AG04449 (cell line): ENCODE measurements around the gene TNS1.

Experiments used
- CTCF ChIA-PET: fragments of 350-600 bp; formaldehyde crosslinking; extraction: SDS; loops from one replicate; lab custom pipeline; 2021; ENCODE audit warnings: antibody characterized with exemption; lab: Yijun Ruan, JAX
- POLR2A ChIA-PET: fragments of 400-600, 350-600 bp; formaldehyde crosslinking; extraction: SDS; loops from one replicate; lab custom pipeline; 2020; ENCODE audit warnings: antibody characterized with exemption, inconsistent platforms; lab: Yijun Ruan, JAX
- DNase-seq: peaks from one replicate; pipeline ENCODE4 v3.0.0-alpha.2; 2010; ENCODE audit warnings: low read depth, low spot score
- H3K4me3 ChIP-seq: 2 replicates; pipeline ENCODE4 v1.5.1; 2011; ENCODE audit warnings: low read depth, mild to moderate bottlenecking, control low read depth, low read length
- TF ChIP-seq, protein P1 (sequence below): IDR thresholded peaks from one replicate; pipeline ENCODE4 v1.5.1; 2011; ENCODE audit warnings: mild to moderate bottlenecking, moderate library complexity, low read length, control low read depth, inconsistent platforms; ENCODE audit not compliant: insufficient read depth; ENCODE audit errors: missing control alignments

TNS1 gene

DNA sequence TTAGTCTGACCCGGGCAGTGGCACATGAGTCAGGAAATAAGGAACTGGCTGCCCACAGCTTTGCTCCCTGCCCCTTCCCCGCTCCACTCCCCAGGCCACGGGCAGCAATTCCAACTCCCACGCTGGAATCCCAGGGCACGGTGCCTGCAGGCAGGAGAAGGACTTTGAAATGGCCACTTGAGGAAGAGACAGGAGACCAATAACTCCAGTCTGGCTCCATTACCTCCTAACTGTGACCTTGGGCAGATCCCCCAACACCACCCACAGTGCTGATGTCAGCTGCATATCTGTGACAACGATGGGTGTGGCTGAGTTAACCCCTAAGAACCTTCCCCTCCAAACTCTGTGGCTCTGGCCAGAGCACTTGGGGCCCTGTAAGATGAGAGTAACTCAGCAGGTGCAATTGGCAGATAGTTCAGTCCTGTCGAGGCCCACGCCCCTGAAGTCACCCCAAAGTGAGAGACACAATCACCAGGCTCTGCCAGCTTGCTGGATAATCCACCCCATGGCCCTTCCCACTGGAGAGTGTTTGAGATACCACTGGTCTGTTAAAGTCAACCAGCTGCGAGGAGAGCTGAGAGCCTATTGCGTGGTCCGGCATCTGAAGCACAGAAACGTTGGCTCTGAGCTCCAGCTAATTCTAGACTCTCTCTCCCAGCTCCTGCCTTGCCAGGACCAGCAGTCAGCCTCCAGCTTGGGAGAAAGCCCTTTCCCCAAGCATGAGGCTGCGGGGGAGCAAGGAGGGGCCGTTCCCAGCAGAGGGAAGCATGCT is 175.2 kb downstream of the TNS1 start:
- H3K4me3 ChIP-seq, result no peak overlapping the region
- TF ChIP-seq, protein P1, sequence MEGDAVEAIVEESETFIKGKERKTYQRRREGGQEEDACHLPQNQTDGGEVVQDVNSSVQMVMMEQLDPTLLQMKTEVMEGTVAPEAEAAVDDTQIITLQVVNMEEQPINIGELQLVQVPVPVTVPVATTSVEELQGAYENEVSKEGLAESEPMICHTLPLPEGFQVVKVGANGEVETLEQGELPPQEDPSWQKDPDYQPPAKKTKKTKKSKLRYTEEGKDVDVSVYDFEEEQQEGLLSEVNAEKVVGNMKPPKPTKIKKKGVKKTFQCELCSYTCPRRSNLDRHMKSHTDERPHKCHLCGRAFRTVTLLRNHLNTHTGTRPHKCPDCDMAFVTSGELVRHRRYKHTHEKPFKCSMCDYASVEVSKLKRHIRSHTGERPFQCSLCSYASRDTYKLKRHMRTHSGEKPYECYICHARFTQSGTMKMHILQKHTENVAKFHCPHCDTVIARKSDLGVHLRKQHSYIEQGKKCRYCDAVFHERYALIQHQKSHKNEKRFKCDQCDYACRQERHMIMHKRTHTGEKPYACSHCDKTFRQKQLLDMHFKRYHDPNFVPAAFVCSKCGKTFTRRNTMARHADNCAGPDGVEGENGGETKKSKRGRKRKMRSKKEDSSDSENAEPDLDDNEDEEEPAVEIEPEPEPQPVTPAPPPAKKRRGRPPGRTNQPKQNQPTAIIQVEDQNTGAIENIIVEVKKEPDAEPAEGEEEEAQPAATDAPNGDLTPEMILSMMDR, result no peak
- ChIA-PET POLR2A (no interaction called here), CTCF (interaction anchor here (0.6 to 1.4 kb wide), 5 partner anchors 16 to 166 kb away, joined by 3 to 5 read pairs (median 3); no protein-coding TSS in a partner anchor)
- DNase-seq, result no peak

DNA sequence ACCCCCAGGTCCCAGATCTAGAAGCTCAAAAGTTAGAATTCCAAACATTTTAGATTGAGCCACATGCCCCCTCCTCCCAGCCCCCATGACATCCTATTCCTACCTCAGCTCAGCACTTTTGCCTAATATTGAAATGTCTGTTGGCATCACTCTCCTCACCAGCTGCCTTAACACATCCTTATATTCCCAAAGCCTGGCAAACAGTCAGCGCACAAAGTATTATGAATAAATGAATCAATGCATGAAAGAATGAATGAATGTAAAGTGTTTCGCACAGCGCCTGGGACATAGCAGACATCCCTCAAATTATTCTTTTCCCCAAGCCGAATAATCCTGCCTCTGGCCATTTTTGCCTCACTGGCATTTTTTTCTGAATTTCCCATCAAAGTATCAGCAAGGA is 175.8 kb downstream of the TNS1 start:
- no peak overlapping the region for H3K4me3 ChIP-seq
- TF ChIP-seq, protein P1, result no peak
- DNase-seq, result no peak
- POLR2A ChIA-PET, result no interaction called here
- CTCF ChIA-PET, result interaction anchor here (0.6 to 1.4 kb wide), 4 partner anchors 16 to 167 kb away, joined by 3 to 5 read pairs (median 4); no protein-coding TSS in a partner anchor

DNA sequence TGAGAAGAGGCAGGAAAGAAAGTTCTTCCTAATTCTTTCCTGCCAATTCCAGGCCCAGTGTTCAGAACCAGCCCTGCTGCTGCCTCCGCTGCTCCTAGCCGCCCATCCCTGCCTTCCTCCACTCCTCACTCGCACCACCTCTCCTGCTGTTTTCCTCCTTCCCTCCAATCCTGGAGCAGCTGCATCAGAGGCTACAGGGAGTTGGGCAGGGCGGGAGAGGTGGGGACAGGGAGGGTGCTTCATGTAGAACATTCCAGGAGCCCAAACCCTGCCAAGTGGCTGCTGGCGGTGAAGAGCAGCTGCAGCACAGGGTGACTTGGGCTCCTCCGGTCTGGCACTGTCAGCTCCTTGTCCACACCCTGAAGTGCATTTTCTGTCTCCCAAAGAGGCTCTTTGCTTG is 176.3 kb downstream of the TNS1 start:
- TF ChIP-seq, protein P1, result no peak
- no peak overlapping the region for H3K4me3 ChIP-seq
- CTCF ChIA-PET, result interaction anchor here (1.3 to 1.4 kb wide), 2 partner anchors 37 to 168 kb away, joined by 4 to 5 read pairs; no protein-coding TSS in a partner anchor
- DNase-seq, result no peak
- POLR2A ChIA-PET, result no interaction called here

DNA sequence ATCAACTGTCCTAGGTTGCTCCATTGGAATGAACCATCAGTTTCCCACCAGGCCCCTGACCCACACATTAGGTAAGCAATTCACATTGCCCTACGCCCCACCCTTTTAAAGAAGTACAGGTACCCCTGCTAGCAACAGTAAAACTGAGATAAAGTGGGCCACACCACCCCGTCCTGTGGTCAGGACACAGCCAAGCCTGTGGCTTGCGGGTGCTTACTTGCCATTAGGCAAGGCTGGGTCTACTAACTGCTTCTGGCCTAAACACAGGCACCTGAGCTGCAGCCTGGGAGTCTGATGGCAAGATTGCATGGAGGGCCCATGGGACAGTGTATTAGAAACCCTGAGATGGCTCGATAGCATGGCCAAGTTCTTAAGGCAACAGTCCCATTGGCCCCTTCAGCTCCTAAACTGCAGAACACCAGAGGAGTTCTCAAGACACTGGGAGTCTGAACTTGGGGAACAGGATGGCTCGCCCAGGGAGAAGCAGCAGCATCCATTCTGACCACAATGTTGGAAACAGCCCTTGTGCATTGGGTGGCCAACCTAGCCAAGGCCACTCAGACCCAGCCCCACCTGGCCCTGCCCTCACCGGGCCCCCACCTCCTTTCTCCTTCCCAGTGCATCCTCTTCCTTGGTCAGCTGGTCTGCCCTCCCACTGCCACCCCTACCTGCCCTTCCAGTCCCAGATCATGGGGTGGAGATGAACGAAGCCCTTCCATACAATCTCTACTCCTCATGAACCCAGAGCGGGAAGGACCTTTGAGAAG is 177.1 kb downstream of the TNS1 start:
- H3K4me3 ChIP-seq, result no peak overlapping the region
- ChIA-PET CTCF (interaction anchor here (1.1 to 1.7 kb wide), 2 partner anchors 24 to 61 kb away, joined by 4 read pairs; no protein-coding TSS in a partner anchor), POLR2A (no interaction called here)
- TF ChIP-seq, protein P1, result no peak
- DNase-seq, result no peak

DNA sequence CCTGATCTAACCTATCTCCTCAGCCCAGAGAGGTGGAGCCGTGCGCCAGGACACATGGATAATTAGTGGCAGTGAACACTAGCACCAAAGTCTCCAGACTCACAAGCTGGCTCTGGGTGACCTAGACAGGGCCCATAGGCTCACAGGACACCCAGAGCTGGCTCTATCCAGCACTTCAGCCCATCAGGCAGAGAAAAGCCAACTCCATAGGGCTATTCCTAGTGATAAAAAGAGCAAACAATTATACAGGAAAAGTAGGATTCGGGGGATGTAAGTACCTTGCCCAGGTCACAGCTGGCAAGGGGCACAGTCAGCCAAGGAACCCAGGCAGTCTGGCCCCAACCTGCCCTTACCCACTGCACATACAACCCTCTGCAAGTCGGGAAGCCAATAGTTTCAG is 178.6 kb downstream of the TNS1 start:
- ChIA-PET CTCF (interaction anchor here (1.0 to 2.1 kb wide), 4 partner anchors 13 to 38 kb away, joined by 3 to 6 read pairs (median 4); no protein-coding TSS in a partner anchor), POLR2A (no interaction called here)
- TF ChIP-seq, protein P1, result no peak
- no peak for DNase-seq
- no peak overlapping the region for H3K4me3 ChIP-seq

DNA sequence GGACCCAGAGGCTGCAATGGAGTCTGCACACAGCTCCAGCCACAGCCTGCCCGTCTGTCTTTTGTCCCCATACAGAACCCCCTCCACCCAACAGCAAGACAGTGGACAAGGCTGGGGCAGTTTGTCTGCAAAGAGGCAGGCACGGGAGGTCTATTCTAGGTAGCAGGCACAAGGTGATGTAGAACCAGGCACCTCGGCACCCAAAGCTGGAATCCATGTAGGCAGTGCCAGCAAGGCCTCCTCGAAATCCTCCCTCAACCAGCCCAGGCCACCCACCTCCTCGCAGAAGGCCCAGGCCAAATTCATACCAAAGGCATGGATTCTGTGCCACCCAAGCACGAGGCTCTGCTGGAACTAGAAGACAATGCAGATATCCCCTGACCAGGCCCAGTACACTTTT is 179.2 kb downstream of the TNS1 start:
- TF ChIP-seq, protein P1, result no peak
- DNase-seq, result no peak
- POLR2A ChIA-PET, result no interaction called here
- CTCF ChIA-PET, result interaction anchor here (1.5 to 2.1 kb wide), 2 partner anchors 34 to 37 kb away, joined by 5 to 6 read pairs; no protein-coding TSS in a partner anchor
- no peak overlapping the region for H3K4me3 ChIP-seq
